Activated CD4-positive, alpha-beta T cell treated with anti-CD3 and anti-CD28 coated beads, Interleukin-2, amount 50 U/mL, for 24 hours (primary cell): ENCODE data around the gene HOXD10.

Experiments used
- DNase-seq, 2 donors: peaks; one replicate each; pipeline ENCODE4 v3.0.0-alpha.2; 2020; ENCODE audit warnings: low read depth in 1 of 2, low spot score in 1 of 2

The HOXD10 gene

GRCh38 chr2:176133389-176133788, 16.8 kb downstream of the HOXD10 start:
- no peak for DNase-seq

- no peak for DNase-seq
These were observed 17.5 kb downstream of the HOXD10 start for GRCh38 chr2:176134035-176134434.

- no peak for DNase-seq
These were observed 18.5 kb downstream of the HOXD10 start for GRCh38 chr2:176135035-176135440.

GRCh38 chr2:176136374-176137251, 20.0 kb downstream of the HOXD10 start:
- DNase-seq: no peak

GRCh38 chr2:176137252-176137580, 20.6 kb downstream of the HOXD10 start:
- no peak for DNase-seq

- no peak for DNase-seq
These were observed 21.3 kb downstream of the HOXD10 start for GRCh38 chr2:176137906-176138305.

- DNase-seq: no peak
These were observed 21.9 kb downstream of the HOXD10 start for GRCh38 chr2:176138526-176138922.

- DNase-seq: no peak
These were observed 22.5 kb downstream of the HOXD10 start for GRCh38 chr2:176138923-176139660.

GRCh38 chr2:176139661-176140512, 23.3 kb downstream of the HOXD10 start:
- DNase-seq: no peak

GRCh38 chr2:176140513-176141317, 24.1 kb downstream of the HOXD10 start:
- peak in 1 of 2 donors; percentile 55 for DNase-seq

GRCh38 chr2:176142281-176142680, 25.7 kb downstream of the HOXD10 start:
- no peak for DNase-seq

GRCh38 chr2:176145085-176145969, 28.7 kb downstream of the HOXD10 start:
- DNase-seq: no peak

GRCh38 chr2:176146101-176146500, 29.5 kb downstream of the HOXD10 start:
- DNase-seq: no peak

GRCh38 chr2:176146645-176147044, 30.1 kb downstream of the HOXD10 start:
- no peak for DNase-seq

- no peak for DNase-seq
These were observed 30.7 kb downstream of the HOXD10 start for GRCh38 chr2:176147210-176147799.

- DNase-seq: no peak
These were observed 31.4 kb downstream of the HOXD10 start for GRCh38 chr2:176147800-176148496.

- DNase-seq: no peak
These were observed 32.3 kb downstream of the HOXD10 start for GRCh38 chr2:176148751-176149421.

GRCh38 chr2:176149481-176149938, 32.9 kb downstream of the HOXD10 start:
- DNase-seq: no peak
